T-helper 17 cell (primary cell): ENCODE results near the gene SPTA1. TPM values are rescaled to one million over a fixed set of nuclear protein-coding genes. Genes with fewer than 3 reads are reported as not detected.
"Not testable (repeated sequence)": the region's sequence is repeated elsewhere in the genome, so short reads cannot be mapped to it uniquely, and the experiment has no call there.

Experiments
- ATAC-seq: fragments of 150-1000 bp; cut with Tn5 transposase; 2 replicates; pipeline ENCODE4 v1.10.0; 2021; ENCODE audit warnings: mild to moderate bottlenecking, moderate library complexity
- DNase-seq, 3 donors: peaks; one replicate each; pipeline versions ENCODE4 v3.0.0 to v3.0.0-alpha.2; 2020 to 2021
- H3K9me3 ChIP-seq: one replicate; pipeline ENCODE4 v1.7.0; 2013; ENCODE audit warnings: low read length, mild to moderate bottlenecking; ENCODE audit not compliant: control insufficient read depth, poor library complexity, severe bottlenecking
- H3K27ac Mint-ChIP-seq: one replicate; pipeline ENCODE4 v1.8.0; 2022; ENCODE audit warnings: mild to moderate bottlenecking, moderate library complexity, mixed read lengths
- H3K27me3 Mint-ChIP-seq: one replicate; pipeline ENCODE4 v1.8.0; 2022; ENCODE audit warnings: mixed read lengths
- H3K36me3 Mint-ChIP-seq: one replicate; pipeline ENCODE4 v1.8.0; 2022; ENCODE audit warnings: low read depth, mixed read lengths
- H3K4me1 Mint-ChIP-seq: one replicate; pipeline ENCODE4 v1.8.0; 2022; ENCODE audit warnings: mild to moderate bottlenecking, mixed read lengths
- H3K4me3 Mint-ChIP-seq: one replicate; pipeline ENCODE4 v1.8.0; 2022; ENCODE audit warnings: mild to moderate bottlenecking, moderate library complexity, mixed read lengths
- total RNA-seq, 4 donors: library from RNA in 2 of 4; stranded (reverse) in 2 of 4; gene quantifications; one replicate each; pipeline ENCODE4 v1.2.3 and lab custom pipeline; 2022 to 2026

Gene SPTA1
- total RNA-seq, 2 donors from 2014 or later: not detected

DNA sequence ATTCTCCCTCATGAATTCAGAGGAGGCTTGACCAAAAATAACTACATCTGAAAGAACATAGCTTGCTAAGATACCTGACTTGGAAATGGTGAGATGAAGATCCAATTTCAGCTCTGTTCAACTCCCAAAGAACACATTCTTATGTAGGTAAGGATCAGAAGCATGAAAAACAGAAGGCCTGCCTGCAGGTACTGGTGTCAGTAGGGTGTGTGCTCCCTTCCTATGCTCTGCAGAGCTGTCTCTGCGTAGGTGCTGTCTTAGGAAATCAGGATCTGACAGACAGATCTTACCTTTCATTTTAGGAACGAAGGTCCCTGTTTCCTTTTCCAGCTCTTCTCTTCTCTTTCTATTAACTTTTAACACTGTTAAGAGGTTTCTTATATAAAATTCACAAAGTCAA, 19.6 kb upstream of the SPTA1 start:
- no peak for ATAC-seq
- Mint-ChIP-seq H3K27me3 (peaks cover 2% of the 10 kb centered on the region), H3K36me3 (no peaks in the 10 kb centered on the region), H3K4me3 (no peak overlapping the region), H3K4me1 (no peaks in the 10 kb centered on the region), H3K27ac (no peak overlapping the region)
- DNase-seq: no peak
- H3K9me3 ChIP-seq: no peaks in the 10 kb centered on the region

DNA sequence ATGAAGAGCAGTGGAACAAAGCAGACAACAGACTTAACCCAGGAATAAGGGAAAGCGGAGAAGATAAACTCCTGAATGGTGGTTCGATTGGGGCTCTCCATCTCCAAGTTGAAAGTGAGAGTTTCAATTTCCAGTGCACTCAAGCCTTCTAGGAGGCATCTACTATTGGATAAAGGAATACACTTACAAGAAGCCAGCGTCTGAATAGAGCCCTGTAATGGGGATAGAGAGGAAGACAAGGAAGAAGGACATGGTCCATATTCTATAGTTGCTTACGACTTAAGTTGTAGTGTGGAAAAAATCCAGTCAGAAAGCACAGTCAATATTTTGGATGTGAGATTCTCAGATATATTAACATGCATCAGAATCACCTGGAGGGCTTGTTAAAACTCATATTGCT, 14.0 kb upstream of the SPTA1 start, which contains the start of gene OR6K2:
TSS of gene OR6K2 (minus strand) at position 101 of the 400 bp plus-strand sequence. CDS start at position 101, 0 bp downstream.
- Mint-ChIP-seq H3K27me3 (peaks cover 14% of the 10 kb centered on the region), H3K27ac (no peak within 1 kb of the TSS), H3K36me3 (no peaks in the 10 kb centered on the region), H3K4me3 (no peak within 1 kb of the TSS), H3K4me1 (no peaks in the 10 kb centered on the region)
- DNase-seq (no peak), ATAC-seq (no peak)
- H3K9me3 ChIP-seq: no peaks in the 10 kb centered on the region

DNA sequence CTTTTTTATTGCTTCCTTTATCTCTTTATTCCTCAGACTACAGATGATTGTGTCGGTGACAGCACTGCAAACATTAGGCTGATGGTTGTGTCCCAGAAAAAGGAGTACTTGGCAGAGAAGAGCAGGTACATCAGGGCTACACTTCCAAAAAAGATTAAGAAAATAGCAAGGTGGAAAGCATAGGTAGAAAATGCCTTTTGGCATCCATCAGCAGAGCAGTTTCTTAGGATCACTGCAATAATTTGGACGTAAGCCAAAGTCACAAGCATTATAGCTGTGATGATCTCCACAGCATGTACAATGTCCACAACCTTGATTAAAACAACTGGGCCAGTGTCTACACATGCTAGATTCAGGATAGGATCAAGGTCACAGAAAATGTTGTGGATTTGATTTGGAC, 8.1 kb upstream of the SPTA1 start:
- no peaks in the 10 kb centered on the region for H3K4me1 Mint-ChIP-seq

DNA sequence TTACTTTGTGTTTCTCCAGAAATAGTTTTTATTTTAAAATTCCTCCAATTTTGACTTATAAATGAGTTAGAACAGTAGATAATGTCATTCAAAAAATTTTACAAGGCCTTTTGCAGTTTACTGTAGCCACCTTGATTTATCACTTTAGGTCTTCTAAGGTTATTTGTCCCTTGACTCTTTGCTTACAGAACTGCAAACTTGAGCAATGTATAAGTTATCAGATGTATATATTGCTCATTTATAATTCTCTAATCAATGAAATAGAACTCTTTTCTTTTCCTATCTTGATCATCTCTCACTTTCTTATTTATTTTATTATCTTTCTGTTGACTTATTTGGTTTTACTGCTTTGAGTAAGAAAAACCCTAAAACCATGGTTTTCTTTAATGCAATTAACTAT, 5.8 kb upstream of the SPTA1 start:
- DNase-seq (no peak), ATAC-seq (no peak)
- Mint-ChIP-seq H3K36me3 (peaks cover 2% of the 10 kb centered on the region), H3K27me3 (peaks cover 7% of the 10 kb centered on the region), H3K4me1 (no peaks in the 10 kb centered on the region), H3K4me3 (no peak overlapping the region), H3K27ac (no peak overlapping the region)
- no peaks in the 10 kb centered on the region for H3K9me3 ChIP-seq

More for the DNA sequence above, 8.1 kb upstream of the SPTA1 start:
- ATAC-seq: no peak
- DNase-seq: no peak
- no peak overlapping the region for H3K27ac Mint-ChIP-seq
- H3K9me3 ChIP-seq: no peaks in the 10 kb centered on the region
- H3K27me3 Mint-ChIP-seq: peaks cover 13% of the 10 kb centered on the region
- peaks cover 2% of the 10 kb centered on the region for H3K36me3 Mint-ChIP-seq
- no peak overlapping the region for H3K4me3 Mint-ChIP-seq

DNA sequence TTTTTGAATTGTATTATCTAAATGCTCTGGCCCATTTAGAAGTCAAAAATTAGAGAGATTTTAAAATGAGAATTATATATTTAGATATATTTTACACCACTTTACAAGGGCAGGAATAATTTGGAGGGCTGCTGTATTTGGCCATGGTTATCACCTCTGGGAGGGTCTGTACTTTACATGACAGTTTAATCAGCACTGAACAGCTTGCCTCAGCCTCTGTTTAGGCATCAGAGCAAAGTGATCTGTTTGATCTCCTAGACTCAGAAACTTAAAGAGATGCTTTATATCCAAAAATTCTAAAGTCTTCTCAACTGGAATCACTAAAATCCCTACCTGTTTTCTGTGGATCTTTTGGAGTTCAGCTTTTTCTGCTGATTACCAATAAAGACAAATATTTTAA, 5.4 kb upstream of the SPTA1 start:
- Mint-ChIP-seq H3K4me3 (no peak overlapping the region), H3K36me3 (peaks cover 2% of the 10 kb centered on the region), H3K27ac (no peak overlapping the region), H3K27me3 (peaks cover 11% of the 10 kb centered on the region), H3K4me1 (no peaks in the 10 kb centered on the region)
- DNase-seq (no peak), ATAC-seq (no peak)
- H3K9me3 ChIP-seq: no peaks in the 10 kb centered on the region

DNA sequence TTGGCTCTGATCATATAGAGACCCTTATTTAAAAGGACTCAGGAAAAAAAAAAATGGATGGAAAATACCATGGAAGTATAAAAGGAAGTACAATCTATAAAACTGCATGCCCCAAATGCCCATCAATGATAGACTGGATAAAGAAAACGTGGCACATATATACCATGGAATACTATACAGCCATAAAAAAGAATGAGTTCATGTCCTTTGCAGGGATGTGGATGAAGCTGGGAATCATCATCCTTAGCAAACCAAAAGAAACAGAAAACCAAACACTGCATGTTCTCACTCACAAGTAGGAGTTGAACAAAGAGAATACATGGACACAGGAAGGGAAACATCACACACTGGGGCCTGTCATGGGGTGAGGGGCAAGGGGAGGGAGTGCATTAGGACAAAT, 4.6 kb upstream of the SPTA1 start:
- peaks cover 18% of the 10 kb centered on the region for H3K27me3 Mint-ChIP-seq
- H3K4me1 Mint-ChIP-seq: not testable (repeated sequence)

DNA sequence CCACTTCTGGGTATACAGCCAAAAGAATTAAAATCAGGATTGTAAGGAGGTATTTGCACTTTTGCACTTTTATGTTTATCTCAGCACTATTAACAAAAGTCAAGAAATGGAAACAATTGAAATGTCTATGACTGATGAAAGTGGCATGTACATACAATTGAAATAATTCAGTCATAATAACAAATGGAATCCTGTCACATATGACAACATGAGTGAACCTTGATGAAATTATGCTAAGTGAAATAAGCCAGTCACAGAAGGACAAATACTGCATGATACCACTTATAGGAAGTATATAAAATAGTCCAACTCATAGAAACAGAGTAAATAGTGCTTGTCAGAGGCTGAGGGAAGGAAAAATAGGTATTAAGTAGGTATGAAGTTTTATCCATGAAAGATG, 3.4 kb upstream of the SPTA1 start:
- Mint-ChIP-seq H3K4me3 (no peak overlapping the region), H3K27me3 (peaks cover 23% of the 10 kb centered on the region), H3K27ac (no peak overlapping the region), H3K36me3 (no peaks in the 10 kb centered on the region), H3K4me1 (no peaks in the 10 kb centered on the region)
- ATAC-seq (no peak), DNase-seq (no peak)
- H3K9me3 ChIP-seq: no peaks in the 10 kb centered on the region

More for the DNA sequence above, 4.6 kb upstream of the SPTA1 start:
- H3K27ac Mint-ChIP-seq, H3K9me3 ChIP-seq, H3K4me3 Mint-ChIP-seq, DNase-seq, H3K36me3 Mint-ChIP-seq, ATAC-seq: not testable (repeated sequence)

DNA sequence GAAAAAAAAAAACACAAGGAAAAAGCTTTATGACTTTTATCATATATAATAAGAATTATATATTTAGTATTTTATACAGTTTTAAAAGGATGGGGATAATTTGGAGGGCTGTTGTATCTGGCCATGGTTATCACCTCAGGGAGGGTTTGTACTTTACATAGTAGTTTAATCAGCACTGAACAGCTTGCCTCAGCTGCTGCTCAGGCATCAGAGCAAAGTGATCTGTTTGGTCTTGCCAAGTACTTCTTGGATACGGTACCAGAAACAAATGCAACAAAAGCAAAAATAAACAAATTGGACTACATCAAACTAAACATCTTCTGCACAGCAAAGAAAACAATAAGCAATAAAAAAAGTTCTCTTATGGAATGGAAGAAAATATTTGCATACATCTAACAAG, 2.6 kb upstream of the SPTA1 start:
- Mint-ChIP-seq H3K27me3 (peaks cover 24% of the 10 kb centered on the region), H3K36me3 (no peaks in the 10 kb centered on the region), H3K27ac (no peak overlapping the region), H3K4me3 (no peak overlapping the region), H3K4me1 (no peaks in the 10 kb centered on the region)
- ATAC-seq: no peak
- H3K9me3 ChIP-seq: no peaks in the 10 kb centered on the region
- no peak for DNase-seq

DNA sequence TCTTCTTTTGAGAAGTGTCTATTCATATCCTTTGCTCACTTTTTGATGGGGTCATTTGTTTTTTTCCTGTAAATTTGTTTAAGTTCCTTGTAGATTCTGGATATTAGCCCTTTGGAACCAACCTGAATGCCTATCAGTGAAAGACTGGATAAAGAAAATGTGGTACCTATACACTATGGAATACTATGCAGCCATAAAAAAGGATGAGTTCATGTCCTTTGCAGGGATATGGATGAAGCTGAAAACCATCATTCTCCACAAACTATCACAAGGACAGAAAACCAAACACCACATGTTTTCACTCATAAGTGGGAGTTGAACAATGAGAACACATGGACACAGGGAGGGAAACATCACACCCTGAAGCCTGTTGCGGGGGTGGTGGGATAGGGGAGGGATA, 1.8 kb upstream of the SPTA1 start:
- ATAC-seq: not testable (repeated sequence)

DNA sequence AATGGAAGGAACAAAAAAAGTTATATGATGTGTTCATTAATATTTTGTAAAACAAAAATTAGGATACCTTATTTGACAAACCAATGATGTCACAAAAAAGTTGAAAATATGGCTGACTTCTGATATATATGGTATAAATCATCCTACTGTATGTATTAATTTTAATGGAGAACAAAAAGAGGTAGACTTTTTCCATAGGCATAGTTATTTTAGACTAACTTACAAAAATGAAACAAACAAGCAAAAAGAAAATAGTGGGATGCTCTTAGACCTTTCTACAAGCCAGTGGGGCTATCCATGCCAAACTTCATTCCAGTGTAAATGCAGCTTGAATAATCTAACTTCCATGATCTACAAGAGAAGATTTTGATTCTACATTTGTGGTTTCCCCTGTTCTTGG, 522 bp upstream of the SPTA1 start:
- no peak for ATAC-seq
- H3K4me1 Mint-ChIP-seq: peaks cover 3% of the 10 kb centered on the region
- H3K4me3 Mint-ChIP-seq: no peak overlapping the region
- no peak overlapping the region for H3K27ac Mint-ChIP-seq
- no peak for DNase-seq
- H3K27me3 Mint-ChIP-seq: peaks cover 40% of the 10 kb centered on the region
- no peaks in the 10 kb centered on the region for H3K9me3 ChIP-seq
- H3K36me3 Mint-ChIP-seq: peaks cover 5% of the 10 kb centered on the region

More for the DNA sequence above, 1.8 kb upstream of the SPTA1 start:
- DNase-seq, H3K4me3 Mint-ChIP-seq, H3K4me1 Mint-ChIP-seq, H3K27ac Mint-ChIP-seq, H3K36me3 Mint-ChIP-seq, H3K9me3 ChIP-seq: not testable (repeated sequence)
- peaks cover 30% of the 10 kb centered on the region for H3K27me3 Mint-ChIP-seq

DNA sequence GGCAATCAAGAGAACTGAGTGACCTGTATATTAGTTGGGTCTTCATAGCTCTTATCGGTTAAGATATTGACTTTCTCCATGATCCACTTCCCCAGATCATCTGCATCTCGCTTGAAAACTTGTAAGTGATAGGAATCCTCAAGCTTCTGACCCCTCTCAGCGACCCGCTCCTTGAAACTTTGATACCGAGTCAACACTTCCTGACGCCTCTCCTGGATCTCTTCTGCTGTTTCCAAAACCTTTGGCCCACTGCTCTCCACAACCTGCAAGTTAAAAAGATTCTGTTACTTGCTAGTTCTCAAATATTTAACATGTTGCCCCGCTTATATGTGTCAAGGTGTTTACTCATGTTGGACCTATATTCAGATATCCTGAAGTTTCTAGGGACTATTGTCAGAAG, 1.4 kb downstream of the SPTA1 start:
- DNase-seq: no peak
- peaks cover 45% of the 10 kb centered on the region for H3K27me3 Mint-ChIP-seq
- no peak overlapping the region for H3K4me3 Mint-ChIP-seq
- H3K36me3 Mint-ChIP-seq: peaks cover 5% of the 10 kb centered on the region
- H3K27ac Mint-ChIP-seq: no peak overlapping the region
- no peaks in the 10 kb centered on the region for H3K9me3 ChIP-seq
- ATAC-seq: no peak
- peaks cover 3% of the 10 kb centered on the region for H3K4me1 Mint-ChIP-seq

DNA sequence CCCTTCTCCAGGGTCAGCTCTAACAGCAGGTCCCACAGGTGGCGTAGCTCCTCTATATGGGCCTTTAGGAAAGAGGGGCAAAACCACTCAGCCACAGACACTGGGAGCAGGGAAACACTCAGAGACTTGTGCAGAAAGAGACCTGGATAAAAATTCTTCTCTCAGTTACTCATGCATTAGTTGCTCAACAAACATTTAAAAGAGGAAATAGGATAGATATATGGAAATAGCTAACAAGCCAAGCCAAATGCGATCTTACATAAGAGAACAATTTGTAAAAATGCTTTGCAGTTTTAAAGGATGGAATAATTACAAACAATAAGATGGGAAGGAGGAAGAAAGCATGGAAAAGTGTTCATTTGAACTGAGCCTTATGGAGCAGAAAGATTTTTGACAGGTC, 4.9 kb downstream of the SPTA1 start:
- H3K4me3 Mint-ChIP-seq: no peak overlapping the region
- ATAC-seq (no peak), DNase-seq (no peak)
- H3K36me3 Mint-ChIP-seq: peaks cover 9% of the 10 kb centered on the region
- peaks cover 6% of the 10 kb centered on the region for H3K4me1 Mint-ChIP-seq
- H3K27ac Mint-ChIP-seq: no peak overlapping the region
- H3K27me3 Mint-ChIP-seq: peaks cover 61% of the 10 kb centered on the region
- no peaks in the 10 kb centered on the region for H3K9me3 ChIP-seq

DNA sequence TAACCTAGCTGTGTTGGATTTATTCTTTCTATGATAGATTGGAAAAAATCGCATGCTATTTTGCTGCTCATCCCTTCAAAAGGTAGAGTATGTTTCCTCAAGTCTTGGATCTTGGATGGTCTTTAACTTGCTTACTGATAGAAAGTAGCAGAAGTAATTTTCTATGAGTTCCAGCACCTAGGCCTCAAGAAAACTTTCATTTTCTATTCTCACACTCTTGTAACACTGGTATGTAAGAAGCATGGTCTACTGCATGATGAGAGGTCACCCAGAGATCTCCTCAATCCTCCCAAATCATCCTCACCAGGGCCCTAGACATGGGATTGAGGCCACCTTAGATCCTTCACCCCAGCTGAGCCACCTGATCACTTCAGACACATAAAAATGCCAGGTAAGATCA, 7.2 kb downstream of the SPTA1 start:
- DNase-seq (no peak), ATAC-seq (no peak)
- peaks cover 6% of the 10 kb centered on the region for H3K4me1 Mint-ChIP-seq
- no peaks in the 10 kb centered on the region for H3K9me3 ChIP-seq
- H3K27me3 Mint-ChIP-seq: peaks cover 50% of the 10 kb centered on the region
- peaks cover 9% of the 10 kb centered on the region for H3K36me3 Mint-ChIP-seq
- H3K4me3 Mint-ChIP-seq: no peak overlapping the region
- no peak overlapping the region for H3K27ac Mint-ChIP-seq

DNA sequence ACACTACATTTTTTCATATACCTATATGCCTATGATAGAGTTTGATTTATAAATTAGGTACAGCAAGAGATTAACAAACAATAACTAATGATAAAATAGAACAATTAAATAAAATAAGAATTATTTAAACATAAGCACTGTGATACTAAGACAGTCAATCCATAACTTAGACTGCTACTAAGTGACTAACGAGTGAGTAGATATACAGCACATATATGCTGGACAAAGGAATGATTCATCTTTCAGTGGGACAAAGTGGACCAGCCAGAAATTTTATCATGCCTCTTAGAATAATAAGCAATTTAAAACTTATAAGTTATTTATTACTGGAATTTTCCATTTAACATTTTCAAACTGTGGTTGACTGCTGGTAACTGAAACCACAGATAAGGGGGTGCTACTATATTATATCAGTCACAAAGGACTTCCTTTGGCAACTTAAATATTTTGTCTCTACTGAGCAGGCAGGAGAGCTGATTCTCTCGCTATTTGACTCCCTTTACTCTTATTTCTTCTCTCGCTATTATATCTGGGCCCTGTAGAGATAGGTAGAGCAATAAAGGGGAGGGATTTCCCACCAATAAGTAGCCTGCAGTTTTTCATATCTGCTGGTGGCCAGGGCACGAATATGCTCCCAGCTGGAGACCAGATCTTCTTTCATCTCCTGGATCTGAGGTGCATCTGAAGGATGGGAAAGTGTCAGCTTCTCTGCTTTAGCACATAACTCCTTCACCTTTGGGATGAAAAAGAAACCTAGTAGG, 10.8 kb downstream of the SPTA1 start:
- Mint-ChIP-seq H3K36me3 (peaks cover 6% of the 10 kb centered on the region), H3K27me3 (peaks cover 36% of the 10 kb centered on the region)

More for the DNA sequence above, 10.8 kb downstream of the SPTA1 start:
- Mint-ChIP-seq H3K4me3 (no peak overlapping the region), H3K27ac (no peak overlapping the region), H3K4me1 (peaks cover 3% of the 10 kb centered on the region)
- no peak for ATAC-seq
- no peak for DNase-seq
- no peaks in the 10 kb centered on the region for H3K9me3 ChIP-seq
